K562 (cell line): Measurements from ENCODE around the gene SOBP. TPM values are rescaled to one million over a fixed set of nuclear protein-coding genes. Genes with fewer than 3 reads are reported as not detected.

Source experiments
- ATF6 ChIP-seq: sonication (generic); formaldehyde crosslinking; IDR thresholded peaks from 2 replicates; pipeline ENCODE4 v1.4.0; 2020; ENCODE audit warnings: mild to moderate bottlenecking, missing genetic modification reagents
- CBFA2T3 ChIP-seq: fragments of 450-650 bp; IDR thresholded peaks from 2 replicates; pipeline ENCODE4 v1.6.1; 2017
- CBFB ChIP-seq: sonication (generic); formaldehyde crosslinking; IDR thresholded peaks from 2 replicates; pipeline ENCODE4 v1.4.0; 2020; ENCODE audit warnings: mild to moderate bottlenecking, missing genetic modification reagents
- CC2D1A ChIP-seq: fragments of 450-650 bp; IDR thresholded peaks from 2 replicates; pipeline ENCODE4 v1.6.1; 2017; ENCODE audit warnings: mild to moderate bottlenecking
- CREM ChIP-seq: IDR thresholded peaks from 2 replicates; pipeline ENCODE4 v1.6.1; 2014; ENCODE audit warnings: antibody characterized with exemption, low read depth
- DIDO1 ChIP-seq: fragments of 450-650 bp; IDR thresholded peaks from 2 replicates; pipeline ENCODE4 v1.6.1; 2016; ENCODE audit warnings: low read depth, missing biosample characterization, missing genetic modification characterization
- GATAD2B ChIP-seq: fragments of 450-650 bp; IDR thresholded peaks from 2 replicates; pipeline ENCODE4 v1.6.1; 2017; ENCODE audit warnings: mild to moderate bottlenecking, borderline replicate concordance
- HLTF ChIP-seq: fragments of 450-650 bp; IDR thresholded peaks from 2 replicates; pipeline ENCODE4 v1.6.1; 2016
- ILK ChIP-seq: fragments of 450-650 bp; IDR thresholded peaks from 2 replicates; pipeline ENCODE4 v1.6.1; 2016; ENCODE audit warnings: missing genetic modification characterization, low read depth, mild to moderate bottlenecking, missing compliant biosample characterization, moderate library complexity, borderline replicate concordance
- KAT7 ChIP-seq: sonication (generic); formaldehyde crosslinking; IDR thresholded peaks from 2 replicates; pipeline ENCODE4 v1.8.0; 2022; ENCODE audit warnings: missing genetic modification reagents, mild to moderate bottlenecking, borderline replicate concordance
- KLF10 ChIP-seq: fragments of 250-450 bp; sonication (Bioruptor Pico); IDR thresholded peaks from 2 replicates; pipeline ENCODE4 v1.6.1; 2021; ENCODE audit warnings: matching md5 sums
- LARP7 ChIP-seq: fragments of 450-650 bp; IDR thresholded peaks from 2 replicates; pipeline ENCODE4 v1.6.1; 2016
- LCOR ChIP-seq: sonication (generic); formaldehyde crosslinking; IDR thresholded peaks from 2 replicates; pipeline ENCODE4 v1.8.0; 2022; ENCODE audit warnings: mild to moderate bottlenecking, missing genetic modification reagents
- MECOM ChIP-seq: fragments of 250-450 bp; sonication (Bioruptor Pico); IDR thresholded peaks from 2 replicates; pipeline ENCODE4 v1.8.0; 2022; ENCODE audit warnings: inconsistent platforms
- MYNN ChIP-seq, 2 experiments: sonication (generic); formaldehyde crosslinking in 1 of 2; IDR thresholded peaks; 2 replicates each; pipeline versions ENCODE4 v1.5.0 to v1.6.1; 2016 to 2020; ENCODE audit warnings: antibody characterized with exemption in 1 of 2, missing genetic modification reagents in 1 of 2
- NFIC ChIP-seq: fragments of 450-650 bp; IDR thresholded peaks from 2 replicates; pipeline ENCODE4 v1.6.1; 2017; ENCODE audit warnings: mild to moderate bottlenecking, inconsistent platforms
- OTX1 ChIP-seq: fragments of 450-650 bp; formaldehyde crosslinking; IDR thresholded peaks from 2 replicates; pipeline ENCODE4 v1.4.0; 2022; ENCODE audit warnings: mild to moderate bottlenecking
- POLR2G ChIP-seq: fragments of 200-400 bp; formaldehyde crosslinking; IDR thresholded peaks from 2 replicates; pipeline ENCODE4 v1.6.1; 2017; ENCODE audit warnings: low read depth, mild to moderate bottlenecking, antibody characterized with exemption, low read length, moderate library complexity
- PRMT5 ChIP-seq: sonication (generic); formaldehyde crosslinking; IDR thresholded peaks from 2 replicates; pipeline ENCODE4 v1.5.0; 2020; ENCODE audit warnings: missing genetic modification reagents
- RNF2 ChIP-seq: sonication (generic); IDR thresholded peaks from 2 replicates; pipeline ENCODE4 v1.6.1; 2016
- SLC30A9 ChIP-seq: fragments of 250-450 bp; sonication (Bioruptor Pico); IDR thresholded peaks from 2 replicates; pipeline ENCODE4 v1.8.0; 2022; ENCODE audit warnings: mild to moderate bottlenecking, moderate library complexity
- SMAD3 ChIP-seq: fragments of 450-650 bp; formaldehyde crosslinking; conservative IDR thresholded peaks from 2 replicates; pipeline ENCODE4 v1.4.0; 2020; ENCODE audit warnings: mild to moderate bottlenecking
- SMARCC2 ChIP-seq: fragments of 450-650 bp; IDR thresholded peaks from 2 replicates; pipeline ENCODE4 v1.6.1; 2017; ENCODE audit warnings: antibody characterized with exemption, moderate library complexity, mild to moderate bottlenecking, low read depth
- XRCC4 ChIP-seq: IDR thresholded peaks from one replicate; pipeline ENCODE4 v1.6.1; 2011; ENCODE audit not compliant: insufficient read depth, insufficient read length; ENCODE audit errors: extremely low read depth
- ZBED1 ChIP-seq: IDR thresholded peaks from 2 replicates; pipeline ENCODE4 v1.6.1; 2014
- ZFX ChIP-seq: sonication (generic); formaldehyde crosslinking; IDR thresholded peaks from 2 replicates; pipeline ENCODE4 v1.8.0; 2022; ENCODE audit warnings: mild to moderate bottlenecking, missing genetic modification reagents, moderate library complexity
- ZNF165 ChIP-seq: fragments of 250-450 bp; sonication (Bioruptor Pico); IDR thresholded peaks from 2 replicates; pipeline ENCODE4 v1.4.0; 2020; ENCODE audit warnings: borderline replicate concordance
- ZNF3 ChIP-seq: fragments of 250-450 bp; sonication (Bioruptor Pico); IDR thresholded peaks from 2 replicates; pipeline ENCODE4 v1.5.0; 2021; ENCODE audit warnings: mild to moderate bottlenecking, moderate library complexity
- ZNF311 ChIP-seq: fragments of 250-450 bp; sonication (Bioruptor Pico); IDR thresholded peaks from 2 replicates; pipeline ENCODE4 v1.4.0; 2020; ENCODE audit warnings: mild to moderate bottlenecking, moderate library complexity
- ZNF77 ChIP-seq: fragments of 250-450 bp; sonication (Bioruptor Pico); IDR thresholded peaks from 2 replicates; pipeline ENCODE4 v1.5.0; 2020
- polyA plus RNA-seq, 8 experiments: library from polyadenylated mRNA; depleted of rRNA in 4 of 8; stranded (reverse) in 5 of 8; unstranded in 3 of 8; fragments of >200 nt; fragmentation: Nextera tagmentation in 2 of 8; fragmentation: Illumina TruSeq in 1 of 8; extraction: Ambion mirVana in 2 of 8; extraction: Trizol in 1 of 8; gene quantifications; 2 replicates each; pipeline versions ENCODE4 v1.2.1 to v1.2.3, GENCODE V29; 2011 to 2014; ENCODE audit warnings: inconsistent platforms in 1 of 8, missing spikeins in 1 of 8
- total RNA-seq, 7 experiments: library from RNA; depleted of rRNA in 6 of 7; stranded (reverse); fragments of >200 nt in 6 of 7; fragmentation: Illumina TruSeq in 2 of 7; extraction: Trizol in 2 of 7; gene quantifications; 2 replicates each; pipeline versions ENCODE4 v1.2.1 to v1.2.3, GENCODE V29; 2011 to 2021; ENCODE audit warnings: low replicate concordance in 1 of 7
- TF ChIP-seq, protein P1 (sequence below): fragments of 450-650 bp; formaldehyde crosslinking; IDR thresholded peaks from 2 replicates; pipeline ENCODE4 v1.4.0; 2022; ENCODE audit warnings: missing genetic modification characterization

Gene SOBP
- total and polyA plus RNA-seq, 9 of the 15 experiments (the other 6 are each of a cell fraction or from before 2014, with no cell fraction given): 0.16 TPM; not detected in 8

DNA sequence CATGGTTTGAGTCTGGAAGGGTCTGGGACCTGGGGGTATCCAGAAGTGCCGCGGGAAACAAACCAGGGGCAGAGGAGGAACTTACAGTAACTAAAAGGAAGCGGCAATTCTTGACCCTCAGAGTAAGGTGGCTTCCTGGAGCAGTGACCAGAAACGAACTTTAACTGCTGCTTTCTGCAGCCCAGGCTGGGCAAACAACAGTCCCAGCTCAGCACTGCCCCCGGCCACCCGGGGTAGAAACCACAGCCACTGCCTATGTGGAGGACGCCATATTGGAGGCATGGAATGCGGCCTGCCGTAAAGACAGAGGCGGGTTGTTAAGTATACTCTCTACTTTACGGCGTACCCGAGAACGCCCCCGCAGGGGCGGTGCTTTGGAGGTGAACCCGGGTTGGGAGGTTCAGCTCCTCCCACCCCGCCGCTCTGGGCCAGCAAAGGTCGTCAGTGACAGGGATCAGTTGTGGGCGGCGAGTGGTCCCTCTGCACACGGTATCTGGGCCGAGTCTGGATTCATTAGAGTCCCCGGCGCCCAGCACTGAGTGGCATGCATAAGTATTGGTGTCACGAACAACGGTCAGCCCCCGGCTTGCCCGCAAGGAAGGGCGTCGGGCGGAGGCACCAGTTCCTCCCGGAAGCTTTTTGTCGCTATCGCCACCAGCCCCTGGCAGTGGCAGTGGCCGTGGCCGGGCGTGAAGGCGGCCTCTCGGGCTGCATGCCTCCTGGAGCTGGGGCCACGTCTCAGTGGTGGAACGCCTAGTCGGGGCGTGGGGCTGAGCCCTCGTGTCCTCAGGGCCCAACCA lies 30.4 kb upstream of the SOBP start, which contains the start of gene PDSS2 (continued):
- TF ChIP-seq OTX1 (CRISPR knock-in tag) (no peak), SLC30A9 (CRISPR knock-in tag) (no peak), ZNF3 (CRISPR knock-in tag) (no peak), ZNF165 (no peak), MYNN (IDR thresholded peaks at IDR 0.05) (peak; percentile 65; the same call in 1 of the 2 replicates), MYNN (CRISPR knock-in tag; IDR thresholded peaks at IDR 0.05) (no peak), ATF6 (CRISPR knock-in tag) (peak; percentile 1; the same call in 1 of the 2 replicates), ZNF311 (CRISPR knock-in tag) (no peak), DIDO1 (tag) (no peak), RNF2 (no peak; the same call in 1 of the 2 replicates), KAT7 (CRISPR knock-in tag) (0 out of 2 replicates have a peak, but pooled peaks have one; percentile 53), NFIC (peak; percentile 39; the same call in 1 of the 2 replicates), POLR2G (peak; percentile 95), ILK (no peak), CBFB (no peak; the same call in 1 of the 2 replicates), GATAD2B (peak; percentile 32; the same call in 1 of the 2 replicates), HLTF (peak; percentile 43; the same call in 1 of the 2 replicates), LARP7 (no peak), ZNF77 (no peak), MECOM (CRISPR knock-in tag) (no peak), ZBED1 (peak; percentile 79), CBFA2T3 (no peak), KLF10 (CRISPR knock-in tag) (no peak), ZFX (peak; percentile 97), LCOR (CRISPR knock-in tag) (peak; percentile 51; the same call in 1 of the 2 replicates), CREM (peak; percentile 50; the same call in 1 of the 2 replicates), SMAD3 (no peak), PRMT5 (CRISPR knock-in tag) (no peak), SMARCC2 (peak; percentile 7; the same call in 1 of the 2 replicates), CC2D1A (peak; percentile 62; the same call in 1 of the 2 replicates), XRCC4 (no peak)
- TF ChIP-seq, protein P1, sequence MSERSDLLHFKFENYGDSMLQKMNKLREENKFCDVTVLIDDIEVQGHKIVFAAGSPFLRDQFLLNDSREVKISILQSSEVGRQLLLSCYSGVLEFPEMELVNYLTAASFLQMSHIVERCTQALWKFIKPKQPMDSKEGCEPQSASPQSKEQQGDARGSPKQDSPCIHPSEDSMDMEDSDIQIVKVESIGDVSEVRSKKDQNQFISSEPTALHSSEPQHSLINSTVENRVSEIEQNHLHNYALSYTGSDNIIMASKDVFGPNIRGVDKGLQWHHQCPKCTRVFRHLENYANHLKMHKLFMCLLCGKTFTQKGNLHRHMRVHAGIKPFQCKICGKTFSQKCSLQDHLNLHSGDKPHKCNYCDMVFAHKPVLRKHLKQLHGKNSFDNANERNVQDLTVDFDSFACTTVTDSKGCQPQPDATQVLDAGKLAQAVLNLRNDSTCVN (CRISPR knock-in tag): no peak
